ENCODE data around the gene A4GALT. TPM values are rescaled to one million over a fixed set of nuclear protein-coding genes. Genes with fewer than 3 reads are reported as not detected.

Gene A4GALT
- total RNA-seq: 10 to 100 TPM in 2 of 4 donors, 1 to 10 TPM in 2; 6.7 to 11.6 (median 8.8) TPM

GRCh38 chr22:42720263-42721044 is at the start of gene A4GALT:
A4GALT (minus strand) TSS chr22:42720870; CDS start chr22:42693951, 26,919 bp downstream.
- DNase-seq (ENCODE audit: low spot score in 2 of 2): no peak
- Histone ChIP-seq H3K9me3 (no peaks in the 10 kb centered on the region), H3K4me3 (peak within 1 kb of the TSS; percentile 61), H3K4me1 (peaks cover 31% of the 10 kb centered on the region), H3K27me3 (peaks cover 19% of the 10 kb centered on the region), H3K27ac (peak within 1 kb of the TSS; percentile 88), H3K36me3 (no peaks in the 10 kb centered on the region)
- TF ChIP-seq EP300 (IDR thresholded peaks at IDR 0.05) (no peak), POLR2A (IDR thresholded peaks at IDR 0.05) (no peak), POLR2AphosphoS5 (IDR thresholded peaks at IDR 0.05) (no peak), CTCF (IDR thresholded peaks at IDR 0.05) (no peak)
- WGBS: no CpG with 5 or more reads among the region's 104 CpGs

GRCh38 chr22:42770448-42770726 is 49.7 kb upstream of the A4GALT start:
- no peak for DNase-seq (ENCODE audit: low spot score in 2 of 2)
- Histone ChIP-seq H3K9me3 (no peaks in the 10 kb centered on the region), H3K36me3 (no peaks in the 10 kb centered on the region), H3K27me3 (no peaks in the 10 kb centered on the region), H3K4me1 (peaks cover 13% of the 10 kb centered on the region), H3K4me3 (no peak overlapping the region), H3K27ac (no peak overlapping the region)
- 93% methylated on average over 4 of the region's 4 CpGs for WGBS
- no peak for TF ChIP-seq POLR2A (IDR thresholded peaks at IDR 0.05)
- no peak for TF ChIP-seq CTCF (IDR thresholded peaks at IDR 0.05)
- no peak for TF ChIP-seq POLR2AphosphoS5 (IDR thresholded peaks at IDR 0.05)
- no peak for TF ChIP-seq EP300 (IDR thresholded peaks at IDR 0.05)

GRCh38 chr22:42769574-42770447 is 49.1 kb upstream of the A4GALT start:
- DNase-seq (ENCODE audit: low spot score in 2 of 2): no peak
- no peak overlapping the region for H3K4me3 ChIP-seq
- WGBS: 53% methylated on average over 43 of the region's 50 CpGs
- no peaks in the 10 kb centered on the region for H3K9me3 ChIP-seq
- no peaks in the 10 kb centered on the region for H3K27me3 ChIP-seq
- TF ChIP-seq CTCF (IDR thresholded peaks at IDR 0.05): no peak
- TF ChIP-seq POLR2A (IDR thresholded peaks at IDR 0.05): no peak
- no peak for TF ChIP-seq EP300 (IDR thresholded peaks at IDR 0.05)
- TF ChIP-seq POLR2AphosphoS5 (IDR thresholded peaks at IDR 0.05): no peak
- no peaks in the 10 kb centered on the region for H3K36me3 ChIP-seq
- H3K4me1 ChIP-seq: peaks cover 13% of the 10 kb centered on the region
- no peak overlapping the region for H3K27ac ChIP-seq

GRCh38 chr22:42769238-42769573 is 48.5 kb upstream of the A4GALT start:
- Histone ChIP-seq H3K9me3 (no peaks in the 10 kb centered on the region), H3K36me3 (no peaks in the 10 kb centered on the region), H3K27me3 (no peaks in the 10 kb centered on the region), H3K27ac (no peak overlapping the region), H3K4me1 (peaks cover 13% of the 10 kb centered on the region), H3K4me3 (no peak overlapping the region)
- TF ChIP-seq CTCF (IDR thresholded peaks at IDR 0.05) (no peak), POLR2AphosphoS5 (IDR thresholded peaks at IDR 0.05) (no peak)
- no peak for DNase-seq (ENCODE audit: low spot score in 2 of 2)
- WGBS: 100% methylated on average over 1 of the region's 11 CpGs

GRCh38 chr22:42768385-42769035 is 47.8 kb upstream of the A4GALT start:
- H3K4me1 ChIP-seq: peaks cover 13% of the 10 kb centered on the region
- H3K4me3 ChIP-seq: no peak overlapping the region
- H3K27me3 ChIP-seq: no peaks in the 10 kb centered on the region
- 49% methylated on average over 7 of the region's 22 CpGs for WGBS
- no peaks in the 10 kb centered on the region for H3K36me3 ChIP-seq
- H3K27ac ChIP-seq: no peak overlapping the region
- DNase-seq (ENCODE audit: low spot score in 2 of 2): no peak
- TF ChIP-seq CTCF (IDR thresholded peaks at IDR 0.05): no peak
- no peak for TF ChIP-seq POLR2AphosphoS5 (IDR thresholded peaks at IDR 0.05)
- no peak for TF ChIP-seq EP300 (IDR thresholded peaks at IDR 0.05)
- TF ChIP-seq POLR2A (IDR thresholded peaks at IDR 0.05): no peak
- no peaks in the 10 kb centered on the region for H3K9me3 ChIP-seq
